DLD1 (cell line): Measurements from ENCODE around the gene S100P.

Experiments
- in situ Hi-C: cut with HindIII; loops from 2 replicates; pipeline ENCODE4 v1.10.0; 2017; ENCODE audit warnings: low sequenced_read_pairs

The S100P gene

DNA sequence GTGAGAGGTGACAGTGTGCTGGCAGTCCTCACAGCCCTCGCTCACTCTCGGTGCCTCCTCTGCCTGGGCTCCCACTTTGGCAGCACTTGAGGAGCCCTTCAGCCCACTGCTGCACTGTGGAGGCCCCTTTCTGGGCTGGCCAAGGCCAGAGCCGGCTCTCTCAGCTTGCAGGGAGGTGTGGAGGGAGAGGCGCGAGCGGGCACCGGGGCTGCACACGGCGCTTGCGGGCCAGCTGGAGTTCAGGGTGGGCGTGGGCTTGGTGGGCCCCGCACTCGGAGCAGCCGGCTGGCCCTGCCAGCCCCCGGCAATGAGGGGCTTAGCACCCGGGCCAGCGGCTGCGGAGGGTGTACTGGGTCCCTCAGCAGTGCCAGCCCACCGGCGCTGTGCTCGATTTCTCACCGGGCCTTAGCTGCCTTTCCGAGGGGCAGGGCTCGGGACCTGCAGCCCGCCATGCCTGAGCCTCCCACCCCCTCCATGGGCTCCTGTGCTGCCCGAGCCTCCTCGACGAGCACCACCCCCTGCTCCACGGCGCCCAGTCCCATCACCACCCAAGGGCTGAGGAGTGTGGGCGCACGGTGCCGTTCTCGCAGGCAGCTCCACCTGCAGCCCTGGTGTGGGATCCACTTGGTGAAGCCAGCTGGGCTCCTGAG lies 21.0 kb upstream of the S100P start:
- in situ Hi-C loops: loop anchor here (10.0 kb wide), 1 partner anchor 92 kb away; no protein-coding TSS in a partner anchor

DNA sequence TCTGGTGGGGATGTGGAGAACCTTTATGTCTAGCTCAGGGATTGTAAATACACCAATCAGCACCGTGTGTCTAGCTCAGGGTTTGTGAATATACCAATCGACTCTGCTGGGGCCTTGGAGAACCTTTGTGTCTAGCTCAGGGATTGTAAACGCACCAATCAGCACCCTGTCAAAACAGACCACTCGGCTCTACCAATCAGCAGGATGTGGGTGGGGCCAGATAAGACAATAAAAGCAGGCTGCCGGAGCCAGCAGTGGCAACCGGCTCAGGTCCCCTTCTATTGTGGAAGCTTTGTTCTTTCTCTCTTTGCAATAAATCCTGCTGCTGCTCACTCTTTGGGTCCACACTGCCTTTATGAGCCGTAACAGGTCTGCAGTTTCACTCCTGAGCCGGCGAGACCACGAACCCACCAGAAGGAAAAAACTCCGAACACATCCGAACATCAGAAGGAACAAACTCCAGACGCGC lies 20.5 kb upstream of the S100P start:
- in situ Hi-C loops: loop anchor here (10.0 kb wide), 1 partner anchor 92 kb away; no protein-coding TSS in a partner anchor

DNA sequence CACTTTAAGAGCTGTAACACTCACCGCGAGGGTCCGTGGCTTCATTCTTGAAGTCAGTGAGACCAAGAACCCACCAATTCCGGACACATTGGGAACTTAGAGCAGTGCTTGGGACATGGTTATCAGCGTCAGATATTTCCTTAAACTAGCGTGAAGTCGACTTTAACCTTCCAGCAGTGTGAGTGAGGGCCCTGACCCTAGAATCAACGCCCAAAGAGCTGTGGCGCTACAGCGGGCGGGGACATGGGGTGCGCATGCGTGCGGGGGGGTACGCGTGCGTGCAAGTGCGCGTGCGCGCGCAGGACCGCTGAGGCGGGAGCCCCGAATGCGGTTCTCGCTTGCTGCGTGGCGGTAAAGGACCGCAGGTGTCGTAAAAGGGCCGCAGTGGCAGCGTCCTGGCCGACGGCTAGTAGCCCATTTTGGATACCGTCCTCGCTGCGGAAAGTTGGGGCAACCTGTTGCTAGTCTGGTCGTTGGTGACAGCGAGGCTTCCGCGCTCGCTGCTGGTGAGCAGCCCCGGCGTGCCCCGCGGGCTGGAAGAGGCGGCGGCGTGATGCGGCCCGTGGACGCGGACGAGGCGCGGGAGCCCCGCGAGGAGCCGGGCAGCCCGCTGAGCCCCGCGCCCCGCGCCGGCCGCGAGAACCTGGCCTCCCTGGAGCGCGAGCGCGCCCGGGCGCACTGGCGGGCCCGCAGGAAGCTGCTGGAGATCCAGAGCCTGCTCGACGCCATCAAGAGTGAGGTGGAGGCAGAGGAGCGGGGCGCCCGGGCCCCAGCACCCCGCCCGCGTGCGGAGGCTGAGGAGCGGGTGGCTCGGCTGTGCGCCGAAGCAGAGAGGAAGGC lies 19.8 kb upstream of the S100P start:
- in situ Hi-C loops: loop anchor here (10.0 kb wide), 1 partner anchor 91 kb away; no protein-coding TSS in a partner anchor

DNA sequence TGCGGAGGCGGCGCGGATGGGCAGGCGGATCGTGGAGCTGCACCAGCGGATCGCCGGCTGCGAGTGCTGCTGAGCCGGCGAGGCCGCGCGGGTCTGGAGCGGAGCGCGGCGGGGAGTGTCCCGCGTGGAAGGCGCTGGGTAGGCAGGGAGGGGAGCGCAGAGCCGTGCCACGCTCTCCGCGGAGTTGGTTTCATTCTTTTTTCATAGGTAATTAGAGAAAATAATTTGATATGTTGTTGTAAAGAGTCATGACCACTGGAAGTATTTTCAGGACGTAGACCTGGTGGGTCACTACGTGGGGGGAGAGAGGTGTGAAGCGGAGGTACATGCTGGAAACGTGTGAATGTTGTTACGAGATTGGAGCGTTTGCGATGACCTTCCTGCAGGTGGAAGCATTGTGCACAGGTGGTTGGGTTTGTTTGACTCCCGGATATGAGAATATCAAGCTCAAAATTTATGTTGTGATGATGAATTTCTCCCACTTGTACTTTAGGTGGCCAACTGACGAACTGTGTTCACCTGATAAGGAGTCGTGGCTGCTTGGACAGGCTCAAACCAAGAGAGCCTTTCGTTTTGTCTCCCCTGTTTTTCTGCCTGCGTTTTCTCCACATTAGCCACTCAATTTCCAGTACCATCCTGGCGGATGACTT lies 19.1 kb upstream of the S100P start:
- in situ Hi-C loops: loop anchor here (10.0 kb wide), 1 partner anchor 90 kb away; no protein-coding TSS in a partner anchor

DNA sequence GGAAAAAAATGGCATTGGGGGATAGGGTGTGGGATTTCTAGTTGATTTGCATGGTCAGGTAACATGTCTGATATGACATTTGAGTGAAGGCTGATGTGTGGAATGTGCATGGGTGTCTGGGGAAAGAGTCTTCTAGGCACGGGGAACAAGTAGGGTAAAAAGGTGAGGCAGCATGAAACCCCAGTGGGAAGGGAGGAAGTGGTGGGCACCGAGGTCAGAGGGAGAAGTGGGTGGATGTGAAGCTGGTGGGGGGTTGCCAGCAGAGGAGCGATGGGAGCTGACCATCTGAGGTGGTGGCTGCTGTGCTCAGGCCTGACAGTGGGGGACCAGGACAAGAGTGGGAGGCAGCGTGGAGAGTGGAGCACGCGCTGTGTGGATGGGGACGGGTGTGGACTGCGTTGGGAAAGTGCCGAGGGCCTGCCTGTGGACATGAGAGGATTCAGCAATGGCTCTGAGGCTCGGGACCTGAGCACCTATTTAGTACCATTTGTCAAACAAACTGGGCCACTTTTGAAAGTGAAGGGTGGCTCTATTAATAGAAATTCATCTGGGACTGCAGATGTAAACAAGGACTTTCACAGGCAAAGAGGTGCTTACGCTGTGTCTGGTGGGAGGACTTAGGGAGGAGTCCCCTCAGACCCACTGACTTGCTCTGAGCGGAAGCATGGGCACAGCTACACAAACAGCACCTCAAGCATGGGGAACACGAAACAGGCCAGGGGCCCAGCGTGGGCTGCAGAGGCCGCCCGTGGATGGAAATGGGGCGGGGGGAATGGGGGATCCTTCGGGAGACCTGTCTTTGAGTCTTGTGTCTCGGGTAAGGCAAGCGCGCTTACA lies 16.7 kb upstream of the S100P start:
- in situ Hi-C loops: loop anchor here (10.0 kb wide), 1 partner anchor 88 kb away; no protein-coding TSS in a partner anchor

DNA sequence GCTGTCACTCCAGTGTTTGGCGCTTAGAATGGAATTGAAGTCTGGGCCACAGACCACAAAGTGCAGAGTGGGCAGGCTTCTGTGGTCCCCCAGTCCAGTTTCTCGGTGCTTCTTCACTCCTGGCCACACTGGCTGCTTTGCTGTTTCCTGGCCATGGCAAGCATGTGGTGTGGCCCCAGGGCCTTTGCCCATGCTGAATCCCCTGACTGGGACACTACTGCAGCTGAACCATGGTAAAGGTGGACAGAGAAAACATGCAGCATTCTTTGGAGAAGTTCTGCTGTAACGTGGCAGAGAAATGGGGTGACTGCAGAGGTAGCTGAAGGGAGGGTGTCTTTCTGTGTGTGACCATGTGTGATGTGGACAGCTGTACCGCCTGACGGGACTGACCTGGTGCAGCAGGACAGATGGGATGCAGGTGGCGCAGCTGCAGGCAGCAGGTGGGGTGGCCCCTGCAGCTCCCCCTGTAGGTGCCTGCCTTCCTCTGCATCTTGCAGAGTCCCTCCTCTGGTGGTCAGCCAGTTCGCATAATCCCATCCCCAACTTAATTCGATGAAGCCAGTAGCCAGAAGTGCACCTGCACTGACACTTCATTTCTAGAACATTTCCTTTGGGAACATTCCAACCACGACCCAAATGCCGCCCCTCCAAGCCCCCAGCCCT lies 13.2 kb upstream of the S100P start:
- in situ Hi-C loops: no loop called here

DNA sequence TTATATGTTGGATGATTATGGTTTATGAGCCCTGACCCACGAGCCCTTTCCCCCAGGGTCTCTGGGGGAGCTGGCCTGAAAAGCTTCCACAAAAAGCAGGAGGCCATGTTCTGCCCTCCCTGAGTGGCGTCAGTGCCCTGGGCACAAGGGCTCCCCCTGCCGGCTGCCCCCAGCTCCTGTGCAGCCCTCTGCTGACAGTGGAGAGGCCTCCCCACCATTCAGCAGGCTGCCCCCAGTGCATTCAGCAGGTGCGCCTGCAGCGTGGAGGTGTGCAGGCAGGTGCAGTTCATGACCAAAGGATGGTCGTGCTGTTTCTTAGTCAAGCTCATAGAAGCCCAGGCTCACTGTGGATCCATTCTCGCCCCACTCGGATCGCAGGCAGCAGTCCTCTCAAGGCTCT lies 12.5 kb upstream of the S100P start:
- in situ Hi-C loops: no loop called here

DNA sequence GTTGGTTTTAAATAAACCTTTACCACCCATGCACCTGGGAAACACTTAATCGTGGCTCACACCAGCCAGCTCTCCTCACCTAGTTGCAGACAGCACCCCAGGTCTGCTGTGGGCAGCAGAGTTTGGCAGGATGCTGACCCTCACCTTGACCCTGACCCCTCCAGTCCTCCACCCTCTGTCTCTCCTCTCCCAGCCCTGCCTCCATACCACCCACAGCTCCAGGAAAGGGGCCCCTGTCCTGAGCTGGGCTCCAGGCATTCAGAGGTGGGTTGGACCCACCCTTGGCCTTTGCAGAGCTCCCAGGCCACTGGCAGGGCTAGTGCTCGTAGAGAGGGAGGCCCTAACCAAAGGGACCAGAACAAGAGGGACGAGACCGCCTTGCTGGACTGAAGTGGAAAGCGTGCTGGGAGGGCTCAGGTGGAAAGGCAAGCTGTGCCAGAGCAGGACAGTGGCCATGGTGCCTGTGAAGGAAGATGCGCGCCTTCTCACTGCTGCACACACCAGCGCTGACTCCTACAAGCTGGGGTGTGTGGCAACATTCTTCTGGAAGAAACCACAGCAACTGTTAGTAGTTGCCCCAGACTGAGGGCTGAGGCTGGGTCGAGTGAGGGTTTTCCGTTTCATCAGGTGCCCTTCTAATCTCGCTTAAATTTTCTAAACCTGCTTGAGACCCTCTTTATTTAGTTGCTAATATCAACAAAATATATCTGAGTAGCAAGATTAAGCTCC lies 10.7 kb upstream of the S100P start:
- in situ Hi-C loops: no loop called here

DNA sequence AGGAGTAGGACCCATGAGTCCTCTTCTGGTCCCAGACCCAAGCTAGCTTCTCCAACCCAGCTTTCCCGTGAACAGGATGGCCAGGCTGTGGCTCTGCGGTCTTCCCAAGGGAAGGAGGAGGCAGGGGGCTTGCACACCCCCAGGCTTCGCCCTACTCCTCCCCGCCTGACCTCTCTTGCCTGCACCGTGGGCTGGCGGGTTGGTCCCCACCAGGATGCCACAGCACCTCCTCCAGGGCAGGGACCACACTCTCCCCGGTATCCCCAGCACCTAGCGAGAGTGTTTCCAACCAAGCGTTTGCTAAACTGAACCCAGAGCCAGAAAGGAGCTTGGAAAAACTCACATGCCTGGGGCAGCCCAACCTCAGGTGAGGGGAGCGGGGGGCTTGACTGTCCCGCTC lies 9.0 kb upstream of the S100P start:
- in situ Hi-C loops: no loop called here

DNA sequence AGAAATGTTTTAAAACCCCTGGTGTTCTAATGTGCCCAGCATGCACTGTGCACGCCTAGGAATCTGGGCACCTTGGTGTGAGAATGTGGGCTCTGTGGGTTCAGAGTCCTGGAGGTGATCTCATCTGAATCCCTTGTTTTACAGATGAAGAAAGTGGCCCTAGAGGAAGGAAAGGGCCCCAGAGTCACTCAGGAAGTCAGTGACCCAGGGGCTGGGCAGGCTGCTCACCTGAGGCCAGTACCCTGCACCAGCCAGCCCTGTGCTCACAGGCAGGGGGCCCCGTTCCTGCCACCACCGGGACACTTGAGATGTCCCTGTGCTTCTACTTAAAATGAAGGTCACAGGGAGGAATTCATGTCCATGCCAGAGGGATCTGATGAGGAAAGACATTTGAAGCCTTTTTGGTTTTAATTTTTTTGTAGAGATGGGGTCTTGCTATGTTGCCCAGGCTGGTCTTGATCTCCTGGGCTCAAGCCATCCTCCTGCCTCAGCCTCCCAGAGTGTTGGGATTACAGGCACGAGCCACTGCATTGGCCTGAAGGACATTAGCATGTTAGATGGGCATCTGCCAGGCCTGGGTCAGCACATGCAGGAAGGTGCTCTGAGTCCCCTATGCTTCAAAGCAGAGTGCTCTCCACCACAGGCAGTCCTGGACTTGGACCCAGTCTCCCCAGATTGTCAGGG lies 7.4 kb upstream of the S100P start:
- in situ Hi-C loops: no loop called here

DNA sequence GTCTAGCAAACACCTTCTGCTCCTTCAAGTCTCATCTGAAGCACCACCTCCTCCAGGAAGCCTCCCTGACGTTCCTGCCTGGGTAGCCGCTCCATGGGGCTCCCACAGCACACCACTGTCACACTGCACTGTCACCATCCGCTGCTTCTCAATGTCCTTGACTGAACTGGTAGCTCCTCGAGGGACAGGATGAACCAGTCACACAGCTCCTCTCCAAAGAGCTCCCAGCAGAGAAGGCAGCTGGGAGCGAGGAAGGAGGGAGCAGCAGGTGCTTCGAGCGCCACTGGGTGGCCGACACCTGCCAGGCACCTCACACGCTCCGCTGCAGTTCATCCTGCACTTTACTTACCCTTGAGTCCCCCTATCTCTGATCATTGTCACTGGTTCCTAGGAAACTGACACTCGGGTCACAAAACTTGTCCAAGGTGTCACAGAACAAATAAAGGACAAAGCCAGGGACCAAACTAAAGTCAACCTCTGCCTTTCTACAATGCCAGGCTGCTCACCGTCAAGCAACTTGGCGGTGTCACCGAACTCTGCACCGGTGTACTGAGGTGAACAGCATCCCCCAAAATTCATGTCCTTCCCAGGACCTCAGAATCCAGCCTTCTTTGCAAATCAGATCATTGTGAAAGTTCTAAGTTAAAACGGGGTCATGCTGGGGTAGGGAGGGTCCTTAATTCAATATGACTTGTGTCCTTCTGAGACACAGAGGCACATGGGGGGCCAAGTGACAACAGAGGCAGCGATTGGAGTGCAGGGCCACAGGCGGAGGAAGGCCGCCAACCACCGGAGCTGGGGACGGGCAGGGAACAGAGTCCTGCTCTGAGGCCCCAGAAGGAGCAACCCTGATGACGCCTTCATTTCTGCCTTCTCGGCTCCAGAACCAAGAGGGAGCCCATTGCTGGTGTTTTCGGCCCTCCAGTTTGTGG lies 5.5 kb upstream of the S100P start:
- in situ Hi-C loops: no loop called here

DNA sequence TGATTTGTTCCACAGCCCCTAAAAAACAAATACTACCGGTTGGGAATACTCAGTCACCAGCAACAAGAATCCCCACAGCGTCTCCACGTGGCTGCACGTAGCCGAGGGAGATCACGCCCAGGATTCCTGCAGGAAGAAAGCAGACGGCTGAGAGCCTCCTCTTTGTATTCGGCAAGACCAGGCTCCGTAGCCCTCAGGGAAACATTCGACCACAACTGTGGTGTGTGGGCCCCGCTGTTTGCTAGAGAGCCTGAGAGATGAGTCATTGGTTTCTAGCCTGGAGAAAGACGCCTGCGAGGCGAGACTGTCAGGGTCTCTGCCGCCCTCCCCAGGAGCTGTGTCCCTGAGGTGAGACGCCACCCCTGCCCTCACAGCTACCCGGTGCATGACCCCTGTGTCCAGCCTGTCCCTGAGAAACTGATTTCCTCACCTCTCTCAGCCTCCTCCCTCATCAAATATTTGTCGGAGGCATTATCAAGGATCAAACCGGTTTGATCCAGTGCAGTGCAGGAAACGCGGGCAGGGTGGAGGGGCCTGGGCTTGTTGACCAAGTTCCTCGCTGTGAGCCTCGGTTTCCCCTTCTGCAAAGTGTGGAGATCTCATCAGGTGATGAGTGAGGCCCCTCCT lies 4.7 kb upstream of the S100P start:
- in situ Hi-C loops: no loop called here

DNA sequence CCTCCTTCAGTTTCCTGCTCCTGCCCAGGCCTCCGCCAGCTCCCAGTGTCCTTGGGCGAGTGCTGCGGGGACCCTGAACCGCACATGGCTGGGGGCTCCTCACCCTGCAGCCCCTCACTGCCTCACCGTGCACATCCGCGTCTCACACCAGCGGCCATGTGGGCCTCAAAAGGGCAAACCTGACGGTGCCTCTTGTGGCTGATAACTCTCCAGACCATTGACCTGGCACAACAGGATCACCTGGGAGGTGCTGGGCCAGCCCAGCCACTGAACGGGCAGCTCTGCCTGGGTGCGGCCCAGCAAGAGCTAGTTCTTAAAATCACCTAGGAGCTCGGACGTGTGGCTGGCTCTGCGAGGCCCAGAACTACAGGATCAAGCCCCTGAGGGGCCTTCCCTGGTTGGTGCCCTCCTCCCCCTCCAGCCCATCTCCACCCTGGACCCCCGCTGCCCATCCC lies 4.1 kb upstream of the S100P start:
- in situ Hi-C loops: no loop called here

DNA sequence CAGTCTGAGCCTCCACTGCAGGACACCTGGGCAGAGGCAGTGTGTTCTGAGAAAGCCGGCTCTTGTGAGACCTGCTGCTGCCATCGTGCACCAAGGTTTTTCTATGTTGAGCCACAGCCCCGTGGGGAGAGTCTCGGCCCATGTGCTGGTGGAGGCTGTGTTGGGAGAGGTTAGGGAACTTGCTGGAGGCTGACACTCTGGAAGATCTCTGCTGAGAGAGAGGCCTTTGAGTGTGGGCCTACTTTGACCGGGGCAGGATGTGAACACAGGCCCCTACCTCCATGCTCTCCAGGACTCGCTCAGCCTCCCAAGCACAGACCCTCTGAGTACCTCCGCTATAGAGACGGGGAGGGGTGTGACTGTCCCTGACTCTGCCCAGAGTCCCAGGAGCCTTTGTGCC lies 1.3 kb upstream of the S100P start:
- in situ Hi-C loops: no loop called here

DNA sequence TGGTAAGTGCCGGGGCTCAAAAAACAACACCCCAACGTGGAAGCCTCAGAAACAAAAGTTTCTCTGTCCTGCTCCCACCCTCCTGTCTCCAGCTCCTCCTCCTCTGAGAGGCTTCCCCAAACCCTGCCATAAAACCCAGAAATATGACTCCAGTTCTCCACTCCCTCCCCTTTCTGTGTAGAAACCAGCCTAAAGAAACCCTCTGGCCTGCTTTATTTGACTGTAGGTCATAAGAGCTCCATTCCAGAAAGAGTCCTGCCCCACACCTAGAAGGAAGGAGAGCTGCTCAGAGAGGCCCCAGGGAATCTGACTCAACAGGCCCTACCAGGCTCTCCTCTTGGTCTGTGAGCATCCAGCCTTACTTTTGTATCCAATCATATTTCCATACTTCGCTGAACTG lies 872 bp upstream of the S100P start:
- in situ Hi-C loops: no loop called here

DNA sequence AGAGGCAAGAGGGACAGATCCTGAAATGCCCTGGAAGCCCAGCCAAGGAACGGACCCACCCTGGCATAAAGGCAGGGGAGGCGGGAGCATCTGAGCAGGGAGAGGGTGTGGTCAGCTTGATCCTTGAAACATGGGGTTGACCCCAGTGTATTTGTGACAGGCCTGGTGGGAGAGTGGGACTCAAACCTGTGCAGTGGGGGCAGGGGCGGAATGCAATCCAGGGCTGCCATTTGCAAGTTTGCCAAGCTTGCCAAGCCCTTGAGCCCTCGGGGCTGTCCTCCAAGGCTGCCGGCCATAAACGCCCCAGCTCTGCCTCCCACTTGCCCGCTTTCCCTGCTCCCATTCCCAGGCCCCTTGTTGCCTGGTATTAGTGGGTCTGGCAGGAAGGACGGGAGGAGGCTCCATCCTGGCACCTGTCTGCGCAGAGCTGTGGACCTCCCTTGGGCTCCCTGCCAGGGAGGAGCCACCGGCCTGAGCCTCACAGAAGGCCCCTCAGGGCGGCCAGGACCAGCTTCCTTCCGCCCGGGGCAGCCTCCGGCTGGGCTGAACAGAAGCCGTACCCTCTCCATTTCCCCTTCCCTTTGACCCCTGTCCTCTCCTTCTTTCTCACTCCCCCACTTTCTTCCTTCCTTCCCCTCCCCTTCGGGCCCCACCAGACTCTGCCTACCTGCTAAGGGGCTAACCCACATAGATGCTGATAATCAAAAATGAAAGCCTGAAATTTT lies 661 bp downstream of the S100P start:
- in situ Hi-C loops: no loop called here
